ENCODE results near the gene ING3. TPM values are rescaled to one million over a fixed set of nuclear protein-coding genes. Genes with fewer than 3 reads are reported as not detected.

Gene ING3
- total RNA-seq, 1 experiment from 2014 or later: 23.1 TPM

GRCh38 chr7:120984406-120984805 lies 33.8 kb downstream of the ING3 start:
- peaks cover 3% of the 10 kb centered on the region; the same call in 1 of the 2 replicates for H3K27me3 ChIP-seq (ENCODE audit: insufficient read depth, low read length)
- no peak overlapping the region for H2BK120ac ChIP-seq (ENCODE audit: low read depth, low read length, poor library complexity, severe bottlenecking)
- H3K18ac ChIP-seq (ENCODE audit: insufficient read length, low read depth, low read length): no peak overlapping the region
- no peak overlapping the region for H4K91ac ChIP-seq (ENCODE audit: insufficient read length, low read depth, low read length)
- H2BK12ac ChIP-seq (ENCODE audit: insufficient read length, low read depth, low read length): no peak overlapping the region
- no peak overlapping the region for H3K27ac ChIP-seq (ENCODE audit: insufficient read length, low read depth, low read length)
- Mint-ChIP-seq H3K36me3 (ENCODE audit: insufficient read depth in 1 of 3, low read depth in 3 of 3) (no peaks in the 10 kb centered on the region), H3K4me1 (peaks cover 14% of the 10 kb centered on the region in 2 experiments), H3K9me3 (no peaks in the 10 kb centered on the region), H3K27ac (no peak overlapping the region), H3K27me3 (ENCODE audit: low read depth) (peaks cover 20% of the 10 kb centered on the region), H3K4me3 (no peak overlapping the region)
- H2AFZ ChIP-seq (ENCODE audit: low read length): no peak overlapping the region
- no peaks in the 10 kb centered on the region for H4K20me1 ChIP-seq (ENCODE audit: control insufficient read depth, insufficient read depth, insufficient read length)
- no peak overlapping the region for H3K23ac ChIP-seq (ENCODE audit: insufficient read length, low read depth, low read length)
- H2BK15ac ChIP-seq (ENCODE audit: low read depth, low read length): no peak overlapping the region
- H3K9me3 ChIP-seq (ENCODE audit: control insufficient read depth, low read depth, low read length): no peaks in the 10 kb centered on the region
- H4K5ac ChIP-seq (ENCODE audit: insufficient read length, low read depth, low read length): no peak overlapping the region
- H3K4me1 ChIP-seq (ENCODE audit: insufficient read depth, low read length): no peaks in the 10 kb centered on the region
- H3K4ac ChIP-seq (ENCODE audit: low read depth, low read length): no peak overlapping the region
- no peak overlapping the region for H2BK20ac ChIP-seq (ENCODE audit: low read depth, low read length, poor library complexity, severe bottlenecking)
- no peak overlapping the region for H3K4me2 ChIP-seq (ENCODE audit: insufficient read depth, insufficient read length, low read length)
- no peak overlapping the region for H3T11ph ChIP-seq (ENCODE audit: low read length)
- H3K14ac ChIP-seq (ENCODE audit: insufficient read depth, low read length): no peak overlapping the region
- H3K23me2 ChIP-seq (ENCODE audit: insufficient read length, low read depth, low read length, poor library complexity, severe bottlenecking): peaks cover 4% of the 10 kb centered on the region
- DNase-seq: no peak
- H3K9ac ChIP-seq (ENCODE audit: extremely low read depth, insufficient read length, low read length): no peak overlapping the region
- H3K79me2 ChIP-seq (ENCODE audit: insufficient read depth, low read length): no peaks in the 10 kb centered on the region
- H3K56ac ChIP-seq (ENCODE audit: insufficient read length, low read depth, low read length): no peak overlapping the region
- H2AK5ac ChIP-seq (ENCODE audit: insufficient read length, low read length): no peak overlapping the region
- no CpG with 5 or more reads among the region's 3 CpGs for WGBS (ENCODE audit: extremely low coverage, insufficient read length, low lambda C conversion rate)
- no peak for TF ChIP-seq CTCF (conservative IDR thresholded peaks at IDR 0.05)
- H3K79me1 ChIP-seq (ENCODE audit: insufficient read depth, low read depth, low read length, poor library complexity, severe bottlenecking): no peaks in the 10 kb centered on the region
- no peak overlapping the region for H2BK5ac ChIP-seq (ENCODE audit: insufficient read length, low read length)
- H4K8ac ChIP-seq (replicated peaks; ENCODE audit: insufficient read length, low read depth, low read length): no peak overlapping the region
